ENCODE results near the gene DAB1. TPM values are rescaled to one million over a fixed set of nuclear protein-coding genes. Genes with fewer than 3 reads are reported as not detected.

The DAB1 gene
- total and polyA plus RNA-seq, 2 of the 8 experiments (the other 6 are each of a cell fraction or from before 2014, with no cell fraction given) = 4.4 to 11.8 TPM

DNA sequence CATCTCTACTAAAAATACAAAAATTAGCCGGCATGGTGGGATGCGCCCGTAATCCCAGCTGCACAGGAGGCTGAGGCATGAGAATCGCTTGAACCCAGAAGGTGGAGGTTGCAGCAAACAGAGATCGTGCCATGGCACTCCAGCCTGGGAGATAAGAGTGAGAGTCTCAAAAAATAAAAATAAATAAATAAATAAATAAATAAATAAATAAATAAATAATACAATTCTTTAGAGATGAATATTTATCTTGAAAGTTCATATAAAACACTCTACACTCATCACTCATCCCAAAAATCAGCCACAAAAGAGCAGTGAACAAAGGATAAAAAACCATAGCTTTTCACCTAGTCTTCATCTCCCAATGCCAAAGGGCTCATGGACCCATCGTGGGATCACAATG is 295.9 kb downstream of the DAB1 start:
- H3K18ac ChIP-seq (ENCODE audit: extremely low read depth, low read length) = no peak overlapping the region
- no peak overlapping the region for H3K56ac ChIP-seq (replicated peaks; ENCODE audit: insufficient read length, low read depth, low read length)
- H4K91ac ChIP-seq (replicated peaks; ENCODE audit: insufficient read length, low read length) = no peak overlapping the region
- CTCF ChIA-PET (ENCODE audit: partially characterized antibody) = interaction anchor here (1.5 kb wide), 1 partner anchor 160 kb away, joined by 4 read pairs; no protein-coding TSS in a partner anchor
- H3K14ac ChIP-seq (ENCODE audit: insufficient read length) = no peak overlapping the region
- no peak overlapping the region for H3K4me3 ChIP-seq (ENCODE audit: extremely low read depth in 1 of 4, insufficient read depth in 2 of 4, low read depth in 3 of 4, low read length in 4 of 4)
- H2BK120ac ChIP-seq (replicated peaks; ENCODE audit: low read depth, low read length) = no peak overlapping the region
- H3K4me2 ChIP-seq (ENCODE audit: insufficient read depth in 1 of 2, low read depth in 2 of 2, low read length in 2 of 2) = no peak overlapping the region
- H4K8ac ChIP-seq (ENCODE audit: extremely low read depth, insufficient read depth, low read length) = no peak overlapping the region
- no peaks in the 10 kb centered on the region for H3K79me1 ChIP-seq (ENCODE audit: low read depth, low read length)
- no peak for FAIRE-seq
- H3K9ac ChIP-seq (replicated peaks in 1 of 4; ENCODE audit: extremely low read depth in 1 of 4, low read depth in 3 of 4, low read length in 3 of 4) = no peak overlapping the region
- H3K4ac ChIP-seq (replicated peaks; ENCODE audit: insufficient read length, low read depth, low read length) = no peak overlapping the region
- H2BK12ac ChIP-seq (ENCODE audit: low read depth, low read length) = no peak overlapping the region
- no peak overlapping the region for H4K5ac ChIP-seq (ENCODE audit: insufficient read length, low read depth, low read length)
- H4K20me1 ChIP-seq (replicated peaks in 1 of 2; ENCODE audit: control insufficient read depth in 1 of 2, insufficient read depth in 2 of 2, low read length in 2 of 2) = no peaks in the 10 kb centered on the region
- H3K27ac ChIP-seq (ENCODE audit: low read depth, low read length) = no peak overlapping the region
- H2AK5ac ChIP-seq (ENCODE audit: low read depth, low read length) = no peak overlapping the region
- H2BK20ac ChIP-seq (ENCODE audit: low read length) = no peak overlapping the region
- no peaks in the 10 kb centered on the region for H3K23me2 ChIP-seq (ENCODE audit: low read depth, low read length)
- no peak overlapping the region for H3K23ac ChIP-seq (ENCODE audit: insufficient read length)
- no peaks in the 10 kb centered on the region for H3K9me3 ChIP-seq (ENCODE audit: insufficient read depth in 2 of 2, low read depth in 1 of 2, low read length in 1 of 2)
- H3K4me1 ChIP-seq (replicated peaks in 1 of 4; ENCODE audit: control insufficient read depth in 3 of 4, insufficient read depth in 4 of 4, low read length in 3 of 4) = peaks cover 0 to 3% (median 0%) of the 10 kb centered on the region in 4 experiments; a peak in 1 of 7 replicates
- H3K36me3 ChIP-seq (ENCODE audit: control insufficient read depth in 2 of 4, insufficient read depth in 4 of 4, low read length in 3 of 4) = no peaks in the 10 kb centered on the region
- no peak for DNase-seq (ENCODE audit: low read depth in 1 of 2, low spot score in 2 of 2)
- no peak overlapping the region for H2BK15ac ChIP-seq (ENCODE audit: low read length)
- no peak overlapping the region for H2BK5ac ChIP-seq (ENCODE audit: low read depth, low read length)
- H2AFZ ChIP-seq (ENCODE audit: low read length) = no peak overlapping the region
- H3K79me2 ChIP-seq (ENCODE audit: control insufficient read depth in 1 of 2, insufficient read depth in 2 of 2, low read length in 2 of 2) = no peaks in the 10 kb centered on the region
- peaks cover 0 to 1% (median 0%) of the 10 kb centered on the region in 4 experiments; a peak in 1 of 7 replicates for H3K27me3 ChIP-seq (replicated peaks in 1 of 4; ENCODE audit: control insufficient read depth in 3 of 4, extremely low read depth in 1 of 4, insufficient read depth in 3 of 4, low read length in 3 of 4)
- POLR2A ChIA-PET (ENCODE audit: partially characterized antibody) = no interaction called here
- 94% methylated on average over 6 of the region's 6 CpGs; no CpG with 5 or more reads in 1 of the 2 experiments for WGBS, 2 experiments (ENCODE audit: extremely low coverage in 1 of 2, insufficient coverage in 1 of 2, insufficient read length in 1 of 2, insufficient replicate concordance in 2 of 2, low coverage in 1 of 2, low lambda C conversion rate in 2 of 2, missing lambda C conversion rate in 1 of 2)
- TF ChIP-seq JUN (IDR thresholded peaks at IDR 0.05; ENCODE audit: low read depth, low read length) = no peak
- TF ChIP-seq SRF (IDR thresholded peaks at IDR 0.05; ENCODE audit: low read depth, low read length) = no peak
- TF ChIP-seq CREB1 (IDR thresholded peaks at IDR 0.05) = no peak
- TF ChIP-seq TAF7 (optimal IDR thresholded peaks at IDR 0.05; ENCODE audit: borderline replicate concordance, low read depth, low read length) = no peak
- TF ChIP-seq SUZ12 (IDR thresholded peaks at IDR 0.05; ENCODE audit: low read length) = no peak
- TF ChIP-seq RBBP5 (IDR thresholded peaks at IDR 0.05; ENCODE audit: borderline replicate concordance, low read depth, low read length) = no peak
- no peak for TF ChIP-seq SAP30 (IDR thresholded peaks at IDR 0.05; ENCODE audit: insufficient read depth, insufficient replicate concordance, low read length)
- no peak for TF ChIP-seq NRF1 (IDR thresholded peaks at IDR 0.05; ENCODE audit: low read depth, low read length)
- TF ChIP-seq, protein P1, sequence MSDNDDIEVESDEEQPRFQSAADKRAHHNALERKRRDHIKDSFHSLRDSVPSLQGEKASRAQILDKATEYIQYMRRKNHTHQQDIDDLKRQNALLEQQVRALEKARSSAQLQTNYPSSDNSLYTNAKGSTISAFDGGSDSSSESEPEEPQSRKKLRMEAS (IDR thresholded peaks at IDR 0.05) = no peak
- TF ChIP-seq TCF12 (IDR thresholded peaks at IDR 0.05; ENCODE audit: low read depth, low read length) = no peak
- no peak for TF ChIP-seq CBX5 (IDR thresholded peaks at IDR 0.05; ENCODE audit: low read depth, low read length)
- no peak for TF ChIP-seq CTBP2 (IDR thresholded peaks at IDR 0.05; ENCODE audit: borderline replicate concordance, insufficient read depth, insufficient read length, low read length)
- TF ChIP-seq GTF2F1 (IDR thresholded peaks at IDR 0.05; ENCODE audit: borderline replicate concordance, low read depth, low read length) = no peak
- TF ChIP-seq KDM1A (IDR thresholded peaks at IDR 0.05; ENCODE audit: borderline replicate concordance, low read length) = no peak
- TF ChIP-seq TEAD4 (IDR thresholded peaks at IDR 0.05; ENCODE audit: low read depth, low read length) = no peak

Data from H1 (cell line).